ENCODE measurements around the gene ZSWIM7.
"Not testable (repeated sequence)": the region's sequence is repeated elsewhere in the genome, so short reads cannot be mapped to it uniquely, and the experiment has no call there.

The ZSWIM7 gene

DNA sequence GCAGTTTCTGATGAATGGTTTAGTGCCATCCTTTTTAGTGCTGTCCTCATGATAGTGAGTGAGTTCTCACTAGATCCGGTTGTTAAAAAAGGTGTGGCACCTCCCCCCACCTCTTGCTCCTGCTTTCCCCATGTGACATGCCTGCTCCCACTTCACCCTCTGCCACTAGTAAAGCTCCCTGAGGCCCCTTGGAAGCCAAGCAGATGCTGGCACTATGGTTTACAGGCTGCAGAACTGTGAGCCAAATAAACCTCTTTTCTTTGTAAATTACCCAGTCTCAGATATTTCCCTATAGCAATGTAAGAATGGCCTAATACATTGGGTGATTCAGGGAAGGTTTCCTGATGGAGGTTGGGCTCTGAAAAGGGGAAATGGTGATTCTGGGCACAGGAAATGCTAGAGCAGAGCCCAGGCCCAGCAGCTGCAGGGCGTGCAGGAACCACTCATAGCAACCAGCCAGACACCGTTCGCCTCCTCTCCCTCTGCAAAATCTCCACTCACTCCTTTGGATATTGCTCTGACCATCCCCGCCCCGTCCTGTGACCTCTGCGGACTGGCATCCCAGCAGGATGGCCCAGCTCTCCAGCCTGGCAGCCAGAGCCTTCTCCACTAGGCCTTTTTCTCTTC, 57.2 kb downstream of the ZSWIM7 start:
- peaks cover 45% of the 10 kb centered on the region for H3K27me3 ChIP-seq (ENCODE audit: control insufficient read depth, insufficient read depth, low read length)
- no peaks in the 10 kb centered on the region for H3K9me3 ChIP-seq (ENCODE audit: control insufficient read depth, low read depth, low read length)
- no peak overlapping the region for H3K9ac ChIP-seq (ENCODE audit: low read length)
- no peaks in the 10 kb centered on the region for H3K36me3 ChIP-seq (ENCODE audit: control insufficient read depth, low read depth, low read length)
- no peak overlapping the region for H3K4me3 ChIP-seq (ENCODE audit: low read length)
- H3K27ac ChIP-seq (ENCODE audit: low read length): no peak overlapping the region
- peaks cover 5% of the 10 kb centered on the region for H3K4me1 ChIP-seq (ENCODE audit: control insufficient read depth, low read depth, low read length)

GRCh38 chr17:15941781-15942180, 57.7 kb downstream of the ZSWIM7 start:
- Histone ChIP-seq H3K9me3 (ENCODE audit: control insufficient read depth, low read depth, low read length) (no peaks in the 10 kb centered on the region), H3K36me3 (ENCODE audit: control insufficient read depth, low read depth, low read length) (no peaks in the 10 kb centered on the region), H3K9ac (ENCODE audit: low read length) (no peak overlapping the region), H3K27me3 (ENCODE audit: control insufficient read depth, insufficient read depth, low read length) (peaks cover 40% of the 10 kb centered on the region), H3K27ac (ENCODE audit: low read length) (no peak overlapping the region), H3K4me3 (ENCODE audit: low read length) (no peak overlapping the region), H3K4me1 (ENCODE audit: control insufficient read depth, low read depth, low read length) (peaks cover 5% of the 10 kb centered on the region)

DNA sequence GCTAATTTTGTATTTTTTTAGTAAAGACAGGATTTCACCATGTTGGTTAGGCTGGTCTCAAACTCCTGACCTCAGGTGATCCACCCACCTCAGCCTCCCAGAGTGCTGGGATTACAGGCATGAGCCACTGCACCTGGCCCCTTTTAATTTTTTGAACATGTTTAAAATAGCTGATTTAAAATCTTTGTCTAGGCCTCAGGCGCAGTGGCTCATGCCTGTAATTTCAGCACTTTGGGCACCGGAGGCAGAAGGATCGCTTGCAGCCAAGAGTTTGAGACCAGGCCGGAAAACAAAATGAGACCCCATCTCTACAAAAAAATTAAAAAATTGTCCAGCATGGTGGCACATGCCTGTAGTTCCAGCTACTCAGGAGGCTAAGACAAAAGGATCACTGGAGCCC, 63.0 kb downstream of the ZSWIM7 start:
- not testable (repeated sequence) for H3K9ac ChIP-seq (ENCODE audit: low read length); H3K4me1 ChIP-seq (ENCODE audit: control insufficient read depth, low read depth, low read length); H3K4me3 ChIP-seq (ENCODE audit: low read length); H3K27me3 ChIP-seq (ENCODE audit: control insufficient read depth, insufficient read depth, low read length); H3K27ac ChIP-seq (ENCODE audit: low read length); H3K36me3 ChIP-seq (ENCODE audit: control insufficient read depth, low read depth, low read length); H3K9me3 ChIP-seq (ENCODE audit: control insufficient read depth, low read depth, low read length)

DNA sequence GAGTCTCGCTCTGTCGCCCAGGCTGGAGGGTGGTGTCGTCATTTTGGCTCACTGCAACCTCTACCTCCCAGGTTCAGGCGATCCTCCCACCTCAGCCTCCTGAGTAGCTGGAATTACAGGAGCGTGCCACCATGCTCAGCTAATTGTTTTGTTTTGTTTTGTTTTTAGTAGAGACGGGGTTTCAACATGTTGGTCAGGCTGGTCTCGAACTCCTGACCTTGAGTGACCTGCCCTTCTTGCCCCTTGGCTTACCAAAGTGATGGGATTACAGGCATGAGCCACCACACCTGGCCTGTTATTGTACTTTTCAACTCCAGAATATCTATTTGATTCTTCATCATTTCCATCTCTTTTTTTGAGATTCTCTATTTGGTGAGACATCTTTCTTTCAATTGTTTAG, 63.6 kb downstream of the ZSWIM7 start:
- no peaks in the 10 kb centered on the region for H3K36me3 ChIP-seq (ENCODE audit: control insufficient read depth, low read depth, low read length)
- no peak overlapping the region for H3K9ac ChIP-seq (ENCODE audit: low read length)
- no peaks in the 10 kb centered on the region for H3K4me1 ChIP-seq (ENCODE audit: control insufficient read depth, low read depth, low read length)
- no peaks in the 10 kb centered on the region for H3K9me3 ChIP-seq (ENCODE audit: control insufficient read depth, low read depth, low read length)
- H3K27me3 ChIP-seq (ENCODE audit: control insufficient read depth, insufficient read depth, low read length): no peaks in the 10 kb centered on the region
- H3K4me3 ChIP-seq (ENCODE audit: low read length): no peak overlapping the region
- H3K27ac ChIP-seq (ENCODE audit: low read length): no peak overlapping the region

DNA sequence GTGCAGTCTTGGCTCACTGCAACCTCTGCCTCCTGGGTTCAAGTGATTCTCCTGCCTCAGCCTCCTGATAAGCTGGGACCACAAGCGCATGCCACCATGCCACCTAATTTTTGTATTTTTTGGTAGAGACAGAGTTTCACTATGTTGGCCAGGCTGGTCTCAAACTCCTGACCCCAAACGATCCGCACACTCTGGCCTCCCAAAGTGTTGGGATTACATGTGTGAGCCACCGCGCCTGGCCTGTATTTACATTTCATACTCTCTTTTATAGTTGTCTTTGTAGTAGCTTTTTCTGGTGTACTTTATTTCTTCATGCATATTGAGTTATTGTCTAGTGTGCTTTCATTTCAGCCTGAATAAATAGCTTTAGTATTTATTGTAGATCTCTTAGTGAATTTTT, 64.6 kb downstream of the ZSWIM7 start:
- no peaks in the 10 kb centered on the region for H3K4me1 ChIP-seq (ENCODE audit: control insufficient read depth, low read depth, low read length)
- no peak overlapping the region for H3K9ac ChIP-seq (ENCODE audit: low read length)
- no peaks in the 10 kb centered on the region for H3K27me3 ChIP-seq (ENCODE audit: control insufficient read depth, insufficient read depth, low read length)
- H3K27ac ChIP-seq (ENCODE audit: low read length): no peak overlapping the region
- H3K4me3 ChIP-seq (ENCODE audit: low read length): no peak overlapping the region
- H3K9me3 ChIP-seq (ENCODE audit: control insufficient read depth, low read depth, low read length): no peaks in the 10 kb centered on the region
- H3K36me3 ChIP-seq (ENCODE audit: control insufficient read depth, low read depth, low read length): no peaks in the 10 kb centered on the region

DNA sequence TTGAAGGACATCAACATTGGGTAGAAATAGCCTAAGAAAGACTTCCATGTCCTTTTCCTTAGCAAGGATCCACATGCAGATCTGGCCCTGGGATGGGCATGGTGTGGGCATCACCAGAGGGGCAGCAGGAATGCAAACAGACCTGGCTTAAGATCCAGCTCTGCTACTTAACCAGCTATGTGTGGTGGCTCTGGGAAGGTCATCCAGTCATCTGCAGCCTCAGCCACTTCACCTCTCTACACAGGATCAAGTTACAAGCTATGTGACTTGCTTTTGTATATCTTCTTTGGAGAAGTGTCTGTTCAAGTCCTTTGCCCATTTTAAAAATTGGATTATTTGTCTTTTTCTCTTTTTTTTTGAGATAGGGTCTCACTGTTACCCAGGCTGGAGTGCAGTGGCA, 68.1 kb downstream of the ZSWIM7 start:
- H3K27me3 ChIP-seq (ENCODE audit: control insufficient read depth, insufficient read depth, low read length): no peaks in the 10 kb centered on the region
- H3K4me3 ChIP-seq (ENCODE audit: low read length): no peak overlapping the region

GRCh38 chr17:15930426-15930825, 69.1 kb downstream of the ZSWIM7 start:
- Histone ChIP-seq H3K36me3 (ENCODE audit: control insufficient read depth, low read depth, low read length) (no peaks in the 10 kb centered on the region), H3K27ac (ENCODE audit: low read length) (no peak overlapping the region), H3K9ac (ENCODE audit: low read length) (no peak overlapping the region), H3K4me3 (ENCODE audit: low read length) (no peak overlapping the region), H3K4me1 (ENCODE audit: control insufficient read depth, low read depth, low read length) (no peaks in the 10 kb centered on the region), H3K27me3 (ENCODE audit: control insufficient read depth, insufficient read depth, low read length) (no peaks in the 10 kb centered on the region), H3K9me3 (ENCODE audit: control insufficient read depth, low read depth, low read length) (no peaks in the 10 kb centered on the region)

More for the DNA sequence above, 68.1 kb downstream of the ZSWIM7 start:
- Histone ChIP-seq H3K36me3 (ENCODE audit: control insufficient read depth, low read depth, low read length) (no peaks in the 10 kb centered on the region), H3K9ac (ENCODE audit: low read length) (no peak overlapping the region), H3K4me1 (ENCODE audit: control insufficient read depth, low read depth, low read length) (no peaks in the 10 kb centered on the region), H3K27ac (ENCODE audit: low read length) (no peak overlapping the region), H3K9me3 (ENCODE audit: control insufficient read depth, low read depth, low read length) (no peaks in the 10 kb centered on the region)

DNA sequence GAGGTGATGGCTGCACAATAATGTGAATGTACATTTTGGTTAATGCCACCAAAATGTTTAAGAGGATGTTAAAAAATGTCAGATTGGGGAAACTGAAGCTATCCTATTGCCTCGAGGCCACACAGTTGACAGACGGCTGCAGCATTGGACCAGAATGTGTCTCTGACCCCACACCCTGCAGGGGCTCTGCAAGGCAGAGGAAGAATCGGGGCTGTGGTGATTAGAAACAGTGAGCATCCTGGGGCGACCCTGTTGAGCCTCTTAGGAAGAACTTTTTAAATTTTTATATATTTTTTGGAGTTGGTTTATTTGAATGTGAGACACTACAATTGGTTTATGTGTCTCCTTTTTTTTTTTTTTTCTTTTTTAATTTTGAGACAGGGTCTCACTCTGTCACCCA, 69.6 kb downstream of the ZSWIM7 start:
- no peak overlapping the region for H3K4me3 ChIP-seq (ENCODE audit: low read length)
- no peaks in the 10 kb centered on the region for H3K27me3 ChIP-seq (ENCODE audit: control insufficient read depth, insufficient read depth, low read length)
- H3K9me3 ChIP-seq (ENCODE audit: control insufficient read depth, low read depth, low read length): no peaks in the 10 kb centered on the region
- no peaks in the 10 kb centered on the region for H3K36me3 ChIP-seq (ENCODE audit: control insufficient read depth, low read depth, low read length)
- no peak overlapping the region for H3K27ac ChIP-seq (ENCODE audit: low read length)
- H3K9ac ChIP-seq (ENCODE audit: low read length): no peak overlapping the region
- H3K4me1 ChIP-seq (ENCODE audit: control insufficient read depth, low read depth, low read length): no peaks in the 10 kb centered on the region

GRCh38 chr17:15928286-15928785, 71.2 kb downstream of the ZSWIM7 start:
- Histone ChIP-seq H3K27me3 (ENCODE audit: control insufficient read depth, insufficient read depth, low read length) (no peaks in the 10 kb centered on the region), H3K4me1 (ENCODE audit: control insufficient read depth, low read depth, low read length) (no peaks in the 10 kb centered on the region), H3K36me3 (ENCODE audit: control insufficient read depth, low read depth, low read length) (no peaks in the 10 kb centered on the region), H3K9me3 (ENCODE audit: control insufficient read depth, low read depth, low read length) (no peaks in the 10 kb centered on the region), H3K27ac (ENCODE audit: low read length) (no peak overlapping the region), H3K4me3 (ENCODE audit: low read length) (no peak overlapping the region), H3K9ac (ENCODE audit: low read length) (no peak overlapping the region)
